Measurements from ENCODE around the gene PHYH. TPM values are rescaled to one million over a fixed set of nuclear protein-coding genes. Genes with fewer than 3 reads are reported as not detected.
A peak's percentile ranks its signal among the peaks of the same experiment; 100 is the strongest.

PHYH gene
- total and polyA plus RNA-seq, 7 donors: 99.3 to 237 (median 184) TPM

- H3K27ac ChIP-seq: peak overlapping the region; percentile 94
- TF ChIP-seq CTCF (IDR thresholded peaks at IDR 0.05): no peak
- intact Hi-C loops (cut with DNase I): loop anchor here in 1 of 2 donors (5.0 kb wide), 1 partner anchor 45 kb away; the partner anchor contains the start of gene PHYH
- DNase-seq (peak; percentile 39 to 61), ATAC-seq (peak; percentile 9 to 37 (median 32))
- H3K4me1 ChIP-seq: peaks cover 18% of the 10 kb centered on the region
- peaks cover 0 to under 1% (median 0%) of the 10 kb centered on the region in 3 donors for H3K27me3 ChIP-seq (ENCODE audit: insufficient read depth in 3 of 3, low read length in 2 of 3)
- H3K9me3 ChIP-seq: no peaks in the 10 kb centered on the region
- no peaks in the 10 kb centered on the region for H3K36me3 ChIP-seq (ENCODE audit: insufficient read depth in 1 of 2, low read depth in 1 of 2)
- 0 to 1% (median 1%) methylated on average over 41 to 47 of the region's 47 CpGs for WGBS, 3 donors
- H3K4me3 ChIP-seq: peak overlapping the region; percentile 90
Observed at GRCh38 chr10:13347043-13347499, 47.2 kb upstream of the PHYH start.

GRCh38 chr10:13346283-13347042, 46.6 kb upstream of the PHYH start:
- peaks cover 18% of the 10 kb centered on the region for H3K4me1 ChIP-seq
- H3K4me3 ChIP-seq: peak overlapping the region; percentile 90
- intact Hi-C loops (cut with DNase I): loop anchor here in 1 of 2 donors (5.0 kb wide), 1 partner anchor 44 kb away; the partner anchor contains the start of gene PHYH
- DNase-seq (peak in 1 of 2 donors; percentile 21), ATAC-seq (no peak)
- H3K27me3 ChIP-seq (ENCODE audit: insufficient read depth in 3 of 3, low read length in 2 of 3): no peaks in the 10 kb centered on the region
- peak overlapping the region; percentile 94 for H3K27ac ChIP-seq
- H3K36me3 ChIP-seq (ENCODE audit: insufficient read depth in 1 of 2, low read depth in 1 of 2): no peaks in the 10 kb centered on the region
- WGBS, 3 donors: 3 to 6% (median 4%) methylated on average over 18 of the region's 18 CpGs
- no peak for TF ChIP-seq CTCF (IDR thresholded peaks at IDR 0.05)
- no peaks in the 10 kb centered on the region for H3K9me3 ChIP-seq

GRCh38 chr10:13340626-13341376, 40.9 kb upstream of the PHYH start:
- Histone ChIP-seq H3K9me3 (no peaks in the 10 kb centered on the region), H3K4me3 (peak overlapping the region; percentile 41), H3K36me3 (ENCODE audit: insufficient read depth in 1 of 2, low read depth in 1 of 2) (peaks cover 4 to 17% of the 10 kb centered on the region in 2 donors), H3K27me3 (ENCODE audit: insufficient read depth in 3 of 3, low read length in 2 of 3) (no peaks in the 10 kb centered on the region), H3K4me1 (peaks cover 30% of the 10 kb centered on the region), H3K27ac (peak overlapping the region; percentile 62)
- WGBS, 3 donors: 81 to 84% (median 83%) methylated on average over 12 of the region's 12 CpGs
- DNase-seq (no peak), ATAC-seq (peak in 1 of 4 donors; percentile 59)
- no peak for TF ChIP-seq CTCF (IDR thresholded peaks at IDR 0.05)
- intact Hi-C loops (cut with DNase I): no loop called here

- Histone ChIP-seq H3K4me1 (peaks cover 26% of the 10 kb centered on the region), H3K27ac (peak overlapping the region; percentile 62), H3K36me3 (ENCODE audit: insufficient read depth in 1 of 2, low read depth in 1 of 2) (peaks cover 4 to 23% of the 10 kb centered on the region in 2 donors), H3K4me3 (peak overlapping the region; percentile 41), H3K27me3 (ENCODE audit: insufficient read depth in 3 of 3, low read length in 2 of 3) (no peaks in the 10 kb centered on the region), H3K9me3 (no peaks in the 10 kb centered on the region)
- intact Hi-C loops (cut with DNase I): no loop called here
- no peak for DNase-seq
- WGBS, 3 donors: 57 to 65% (median 63%) methylated on average over 9 of the region's 9 CpGs
- TF ChIP-seq CTCF (IDR thresholded peaks at IDR 0.05): no peak
- peak in 3 of 4 donors; percentile 56 to 81 (median 78) for ATAC-seq
Observed at GRCh38 chr10:13340068-13340467, 40.2 kb upstream of the PHYH start.

Data from psoas muscle (tissue), 8 donors.